Limb (tissue), 2 donors: ENCODE results near the gene C22orf31.
"Not testable (repeated sequence)": the region's sequence is repeated elsewhere in the genome, so short reads cannot be mapped to it uniquely, and the experiment has no call there.

ENCODE experiments used
- DNase-seq, 2 donors: peaks; one replicate each; pipeline ENCODE4 v3.0.0-alpha.2; 2016; ENCODE audit errors: extremely low spot score in 2 of 2

C22orf31 gene

GRCh38 chr22:29055192-29055830, 6.3 kb downstream of the C22orf31 start:
- DNase-seq, result peak in 1 of 2 donors; percentile 47

DNA sequence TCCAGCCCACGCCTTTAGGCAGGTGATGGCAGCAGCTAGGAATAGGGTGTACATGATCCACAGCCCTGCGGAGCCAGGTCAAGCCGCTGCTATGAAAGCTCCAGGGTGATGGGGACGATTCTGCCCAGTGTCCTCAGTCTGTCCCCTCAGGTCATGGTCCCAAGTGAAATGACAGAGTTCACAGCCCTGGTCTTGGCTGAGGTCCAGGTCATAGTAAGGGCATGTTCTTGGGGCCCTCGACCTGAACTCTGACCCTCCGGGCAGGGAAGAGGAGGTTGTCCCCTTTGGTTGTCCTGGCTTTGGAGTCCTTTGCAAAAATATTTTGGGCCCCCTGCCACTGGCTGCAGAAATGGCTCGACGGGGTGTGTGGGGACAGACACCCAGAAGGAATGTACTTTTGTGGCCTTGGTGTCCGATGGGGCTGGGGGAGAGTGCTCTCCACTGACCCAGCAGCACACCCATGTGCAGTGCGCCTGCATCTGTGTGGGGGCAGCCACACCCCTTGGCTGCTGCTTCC, 7.3 kb downstream of the C22orf31 start:
- no peak for DNase-seq

DNA sequence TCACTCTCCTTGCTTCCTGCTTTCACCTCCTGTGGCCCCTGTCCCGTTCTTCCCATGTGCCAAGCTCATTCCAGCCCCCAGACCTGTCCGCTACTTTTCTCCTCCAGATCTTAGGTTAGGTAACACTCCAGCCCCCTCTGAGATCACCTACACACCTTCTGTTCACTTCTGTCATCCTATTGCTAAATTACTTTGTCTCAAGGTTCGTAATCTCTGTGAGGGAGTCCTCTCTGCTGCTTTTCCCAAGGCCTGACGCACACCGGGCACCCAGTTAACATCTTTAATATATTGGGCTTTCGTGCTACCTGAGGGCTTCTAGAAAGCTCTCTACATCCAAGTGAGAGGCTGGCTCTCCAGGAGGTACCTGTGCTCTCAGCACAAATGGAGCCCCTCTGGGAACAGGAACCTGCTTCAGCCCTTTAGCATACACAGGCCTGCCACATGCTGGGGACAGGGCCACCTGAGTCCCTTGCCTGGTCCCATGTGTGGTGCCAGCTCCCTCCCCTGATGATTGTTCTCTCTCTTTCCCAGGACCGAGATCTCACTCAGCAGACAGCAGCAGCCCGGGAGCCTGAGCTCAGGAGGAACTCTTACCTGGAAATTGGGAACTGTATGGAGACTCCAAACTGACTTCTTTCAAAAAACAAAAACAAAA, 8.5 kb downstream of the C22orf31 start:
- DNase-seq, result no peak

DNA sequence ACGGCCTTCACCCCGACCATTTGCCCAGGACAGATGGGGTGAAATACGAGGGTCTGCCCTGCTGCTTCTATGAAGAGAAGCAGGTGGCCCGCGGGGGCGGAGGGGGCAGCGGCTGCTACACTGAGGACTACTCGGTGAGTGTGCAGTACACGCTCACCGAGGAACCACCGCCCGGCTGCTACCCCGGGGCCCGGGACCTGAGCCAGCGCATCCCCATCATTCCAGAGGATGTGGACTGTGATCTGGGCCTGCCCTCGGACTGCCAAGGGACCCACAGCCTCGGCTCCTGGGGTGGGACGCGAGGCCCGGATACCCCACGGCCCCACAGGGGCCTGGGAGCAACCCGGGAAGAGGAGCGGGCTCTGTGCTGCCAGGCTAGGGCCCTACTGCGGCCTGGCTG, 11.2 kb downstream of the C22orf31 start:
- DNase-seq, result peak in 1 of 2 donors; percentile 42

DNA sequence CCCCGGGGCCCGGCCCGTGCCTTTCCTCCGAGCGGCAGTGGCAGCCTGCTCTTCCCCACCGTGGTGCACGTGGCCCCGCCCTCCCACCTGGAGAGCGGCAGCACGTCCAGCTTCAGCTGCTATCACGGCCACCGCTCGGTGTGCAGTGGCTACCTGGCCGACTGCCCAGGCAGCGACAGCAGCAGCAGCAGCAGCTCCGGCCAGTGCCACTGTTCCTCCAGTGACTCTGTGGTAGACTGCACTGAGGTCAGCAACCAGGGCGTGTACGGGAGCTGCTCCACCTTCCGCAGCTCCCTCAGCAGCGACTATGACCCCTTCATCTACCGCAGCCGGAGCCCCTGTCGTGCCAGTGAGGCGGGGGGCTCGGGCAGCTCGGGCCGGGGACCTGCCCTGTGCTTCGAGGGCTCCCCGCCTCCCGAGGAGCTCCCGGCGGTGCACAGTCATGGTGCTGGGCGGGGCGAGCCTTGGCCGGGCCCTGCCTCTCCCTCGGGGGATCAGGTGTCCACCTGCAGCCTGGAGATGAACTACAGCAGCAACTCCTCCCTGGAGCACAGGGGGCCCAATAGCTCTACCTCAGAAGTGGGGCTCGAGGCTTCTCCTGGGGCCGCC, 11.9 kb downstream of the C22orf31 start:
- no peak for DNase-seq

DNA sequence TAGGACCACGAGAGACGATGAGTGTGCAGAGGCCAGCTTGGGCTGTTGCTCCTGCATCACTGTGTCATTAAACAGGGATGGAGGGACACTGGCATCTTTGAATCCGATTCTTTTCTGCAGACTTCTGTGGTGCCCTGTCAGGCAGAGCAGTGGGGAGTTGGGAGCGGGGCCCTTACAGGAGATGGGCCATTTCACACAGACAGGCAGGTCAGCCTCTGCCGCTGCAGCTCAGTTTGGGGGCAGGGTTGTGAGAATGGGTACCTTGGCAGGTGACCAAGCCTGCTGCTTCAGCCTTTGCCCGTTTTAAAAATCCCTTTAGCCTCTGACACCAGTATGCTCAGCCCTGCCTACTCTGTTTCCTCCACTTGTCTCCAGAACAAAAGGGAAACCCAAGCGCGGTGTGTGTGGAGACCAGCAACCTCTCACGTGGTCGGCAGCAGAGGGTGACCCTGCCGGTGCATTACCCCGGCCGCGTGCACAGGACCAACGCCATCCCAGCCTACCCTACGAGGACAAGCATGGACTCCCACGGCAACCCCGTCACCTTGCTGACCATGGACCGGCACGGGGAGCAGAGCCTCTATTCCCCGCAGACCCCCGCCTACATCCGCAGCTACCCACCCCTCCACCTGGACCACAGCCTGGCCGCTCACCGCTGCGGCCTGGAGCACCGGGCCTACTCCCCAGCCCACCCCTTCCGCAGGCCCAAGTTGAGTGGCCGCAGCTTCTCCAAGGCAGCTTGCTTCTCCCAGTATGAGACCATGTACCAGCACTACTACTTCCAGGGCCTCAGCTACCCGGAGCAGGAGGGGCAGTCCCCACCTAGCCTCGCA, 12.6 kb downstream of the C22orf31 start:
- DNase-seq, result no peak

GRCh38 chr22:29044657-29045176, 16.9 kb downstream of the C22orf31 start:
- no peak for DNase-seq

- DNase-seq, result no peak
Observed at GRCh38 chr22:29043906-29044575, 17.6 kb downstream of the C22orf31 start.

- DNase-seq, result no peak
Observed at GRCh38 chr22:29041408-29041807, 20.2 kb downstream of the C22orf31 start.

- DNase-seq, result peak; percentile 79 to 87
Observed at GRCh38 chr22:29040385-29041275, 21.0 kb downstream of the C22orf31 start.

- DNase-seq, result not testable (repeated sequence)
Observed at GRCh38 chr22:29039684-29040083, 21.9 kb downstream of the C22orf31 start.

DNA sequence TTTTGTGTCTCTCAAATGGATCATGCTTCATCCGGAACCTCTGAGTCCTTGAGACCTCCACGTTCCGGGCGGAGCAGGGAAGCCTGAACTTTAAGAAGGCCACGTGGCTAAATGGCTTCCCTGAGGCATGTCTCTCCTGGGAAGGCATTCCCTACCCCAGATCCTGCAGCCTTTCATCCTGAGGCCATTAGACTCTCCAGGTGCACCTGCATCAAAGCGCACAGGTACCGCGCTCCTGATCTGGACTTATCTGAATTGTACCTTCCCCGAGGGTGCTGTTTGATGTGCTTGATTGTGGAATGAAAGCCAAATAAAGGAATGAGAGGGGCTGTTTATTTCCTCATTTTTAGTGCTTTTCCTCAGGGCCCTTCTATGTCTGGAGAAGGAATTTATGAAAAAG, 22.5 kb downstream of the C22orf31 start:
- no peak for DNase-seq

GRCh38 chr22:29037340-29037932, 24.2 kb downstream of the C22orf31 start:
- no peak for DNase-seq

- no peak for DNase-seq
Observed at GRCh38 chr22:29032584-29032983, 29.0 kb downstream of the C22orf31 start.

DNA sequence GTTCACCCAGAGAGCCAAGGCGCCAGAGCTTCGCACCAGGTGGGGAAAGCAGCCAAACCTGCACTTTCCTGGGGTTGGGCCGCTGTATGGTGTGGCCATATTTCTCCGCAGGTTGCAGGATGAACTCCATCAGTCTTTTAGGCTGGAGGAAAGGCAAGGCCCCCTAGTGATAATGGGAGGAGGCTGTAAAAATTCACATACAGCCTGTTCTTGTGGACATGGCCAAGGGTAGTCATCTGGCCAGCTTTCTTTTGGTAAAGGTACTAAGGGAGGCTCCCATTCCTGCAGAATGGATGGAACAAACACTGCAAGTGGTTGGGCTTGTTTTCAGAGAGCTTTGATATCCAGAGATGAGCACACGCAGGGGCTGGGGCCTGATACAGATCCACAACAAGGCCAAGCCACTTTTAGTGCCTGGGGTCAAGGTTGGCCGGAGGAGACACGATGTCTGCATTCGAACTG, 29.6 kb downstream of the C22orf31 start:
- DNase-seq, result no peak

DNA sequence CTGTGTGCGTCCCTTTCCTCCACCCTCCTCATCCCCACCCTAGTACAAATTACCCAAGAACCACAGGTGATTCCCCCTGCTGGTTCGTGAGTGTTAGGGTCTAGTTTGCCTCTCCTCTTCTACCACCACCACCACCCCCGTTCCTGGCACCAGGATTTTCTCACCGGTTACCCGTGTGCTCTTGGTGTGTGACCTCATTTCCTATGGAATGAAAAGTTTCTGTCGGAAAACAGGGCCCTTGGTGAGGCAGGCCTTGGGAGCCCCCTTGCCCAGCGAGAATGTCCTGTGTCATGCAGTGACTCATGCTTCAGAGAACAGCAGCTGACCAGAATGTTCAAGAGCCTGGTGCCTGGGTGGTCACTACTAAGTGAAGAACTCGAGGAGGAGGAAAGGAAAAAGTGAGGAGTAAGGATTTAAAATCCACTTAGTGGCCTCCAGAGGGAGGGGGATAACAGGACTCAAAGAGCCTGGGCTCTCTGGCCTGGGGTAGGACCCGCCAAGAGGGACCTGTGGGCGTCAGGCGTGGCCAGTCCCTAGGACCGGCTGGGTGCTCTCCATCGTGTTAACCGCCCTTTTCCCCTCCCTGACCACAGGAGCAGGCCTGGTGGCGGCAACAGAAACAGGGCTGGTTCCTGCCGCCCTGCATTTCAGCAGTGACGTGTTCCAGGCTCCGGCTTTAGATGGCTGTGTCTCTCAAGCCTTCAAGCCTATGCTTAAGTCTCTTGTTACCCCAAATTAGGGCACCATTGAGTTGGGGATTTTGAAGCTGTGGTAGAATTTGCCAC, 30.2 kb downstream of the C22orf31 start:
- peak; percentile 65 to 66 for DNase-seq

GRCh38 chr22:29030618-29031226, 30.9 kb downstream of the C22orf31 start:
- peak; percentile 63 to 85 for DNase-seq

DNA sequence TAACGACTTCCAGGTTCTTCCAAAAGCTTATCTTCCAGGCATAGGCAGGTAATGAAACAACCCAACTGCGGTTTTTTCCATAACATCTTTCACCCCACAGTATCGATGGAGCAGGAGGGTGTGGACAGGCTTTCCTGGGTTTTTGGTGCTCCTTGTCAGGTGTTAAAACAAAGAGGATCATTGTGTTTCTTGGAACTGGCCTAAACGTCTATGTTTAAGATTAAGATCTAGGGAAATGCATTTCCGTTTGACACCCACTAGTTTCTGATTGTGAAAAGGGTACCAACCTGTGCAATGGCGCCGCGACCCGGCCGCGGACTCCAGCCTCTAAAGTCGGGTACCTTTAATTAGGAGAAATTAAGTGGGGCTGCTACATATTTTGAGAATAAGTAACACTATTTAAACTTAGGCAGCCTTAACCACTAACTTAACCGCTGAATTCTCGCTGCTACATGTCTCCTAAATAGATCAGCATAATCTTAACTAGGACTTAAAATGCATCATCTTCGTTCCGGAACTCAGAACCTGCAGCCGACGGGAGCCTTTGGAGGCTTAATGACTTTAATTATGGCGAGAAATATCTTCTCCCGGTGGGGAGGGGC, 31.5 kb downstream of the C22orf31 start:
- DNase-seq, result no peak
